HepG2 (cell line): ENCODE results near the gene HSPA6. TPM values are rescaled to one million over a fixed set of nuclear protein-coding genes. Genes with fewer than 3 reads are reported as not detected.
"Not testable (repeated sequence)": the region's sequence is repeated elsewhere in the genome, so short reads cannot be mapped to it uniquely, and the experiment has no call there.

Experiments used
- ATAC-seq: fragments of 200-7000 bp; cut with Tn5 transposase; 3 replicates; pipeline ENCODE4 v1.9.1; 2020; ENCODE audit warnings: mild to moderate bottlenecking, moderate library complexity
- BruUV-seq: library from RNA; stranded (reverse); fragments of 400-500 nt; replicated peaks from 2 replicates; lab custom pipeline; 2021; lab: Mats Ljungman, UMichigan
- CTCF ChIA-PET: fragments of 300-600 bp; formaldehyde crosslinking; extraction: SDS; loops from one replicate; lab custom pipeline; 2021; ENCODE audit warnings: low total read pairs, inconsistent platforms, low intra/inter-chr PET ratio; lab: Yijun Ruan, JAX
- POLR2A ChIA-PET: fragments of 350-600 bp; sonication (Branson Sonifier 250); formaldehyde crosslinking; loops from one replicate; lab custom pipeline; 2020; ENCODE audit warnings: antibody characterized with exemption, inconsistent platforms; lab: Yijun Ruan, JAX
- DNase-seq: peaks from one replicate; pipeline ENCODE4 v3.0.0-alpha.2; 2015; ENCODE audit warnings: low spot score
- FAIRE-seq: peaks from 3 replicates; lab custom pipeline; 2011; peaks lifted over from hg19 to GRCh38; lab: Jason Lieb, UNC
- H2AFZ ChIP-seq: one replicate; pipeline ENCODE4 v1.6.1; 2011; ENCODE audit warnings: low read length, inconsistent platforms
- H3K27ac ChIP-seq: fragments of 300-600 bp; 3 replicates; pipeline ENCODE4 v1.8.0; 2011; ENCODE audit warnings: mixed run types, mild to moderate bottlenecking, mixed read lengths, low read length, inconsistent platforms; ENCODE audit not compliant: insufficient read depth; ENCODE audit errors: extremely low read length
- H3K27me3 ChIP-seq, 2 experiments: fragments of 200-600 bp in 1 of 2; 2 replicates in 1 of 2; 3 replicates in 1 of 2; pipeline versions ENCODE4 v1.6.0 to v1.8.0; 2011; ENCODE audit warnings: low read length in 2 of 2, mild to moderate bottlenecking in 2 of 2, moderate library complexity in 2 of 2, inconsistent platforms in 1 of 2; ENCODE audit not compliant: insufficient read depth in 2 of 2, control insufficient read depth in 1 of 2
- H3K36me3 ChIP-seq, 2 experiments: fragments of 200-600 bp in 1 of 2; replicated peaks in 1 of 2; 2 replicates in 1 of 2; 3 replicates in 1 of 2; pipeline versions ENCODE4 v1.5.1 to v1.8.0; 2011; ENCODE audit warnings: low read length in 2 of 2, inconsistent platforms in 1 of 2; ENCODE audit not compliant: insufficient read depth in 2 of 2, control insufficient read depth in 1 of 2
- H3K4me1 ChIP-seq: 2 replicates; pipeline ENCODE4 v1.5.1; 2012; ENCODE audit warnings: low read length, inconsistent platforms; ENCODE audit not compliant: insufficient read depth
- H3K4me2 ChIP-seq: 2 replicates; pipeline ENCODE4 v1.6.0; 2011; ENCODE audit warnings: low read depth, low read length, inconsistent platforms
- H3K4me3 ChIP-seq, 3 experiments: fragments of 200-600 bp in 1 of 3; sonication (generic), shearing (Covaris generic) in 1 of 3; replicated peaks in 1 of 3; 2 replicates each; pipeline ENCODE4 v1.5.1; 2011 to 2016; ENCODE audit warnings: low read length in 3 of 3, inconsistent platforms in 2 of 3, low read depth in 2 of 3, mild to moderate bottlenecking in 2 of 3, control low read depth in 1 of 3, mixed read lengths in 1 of 3; ENCODE audit not compliant: insufficient read depth in 1 of 3
- H3K79me2 ChIP-seq: one replicate; pipeline ENCODE4 v1.6.1; 2011; ENCODE audit warnings: low read length, inconsistent platforms; ENCODE audit not compliant: insufficient read depth
- H3K9ac ChIP-seq: 2 replicates; pipeline ENCODE4 v1.6.0; 2011; ENCODE audit warnings: mild to moderate bottlenecking, low read depth, low read length, inconsistent platforms; ENCODE audit not compliant: insufficient read depth
- H3K9me3 ChIP-seq: 2 replicates; pipeline ENCODE4 v1.5.1; 2012; ENCODE audit warnings: mild to moderate bottlenecking, low read length
- H4K20me1 ChIP-seq: 2 replicates; pipeline ENCODE4 v1.6.0; 2011; ENCODE audit warnings: inconsistent platforms, mild to moderate bottlenecking, low read length, moderate library complexity; ENCODE audit not compliant: insufficient read depth
- whole genome bisulfite sequencing: methylation state at CpG from one replicate; pipeline ENCODE4 v1.1.6; 2017; ENCODE audit warnings: low lambda C conversion rate; 5-methylcytosine and 5-hydroxymethylcytosine counted together
- in situ Hi-C: cut with HindIII; loops from 2 replicates; pipeline ENCODE4 v1.10.0; 2017; ENCODE audit warnings: low pct_unique_long_range_greater_than_20kb; ENCODE audit not compliant: extremely low pct_ligation_motif_present
- intact Hi-C: fragments of 100-400 bp; cut with micrococcal nuclease; formaldehyde crosslinking; loops from one replicate; pipeline ENCODE4 v1.10.0; 2022; ENCODE audit not compliant: unreplicated experiment
- polyA plus RNA-seq, 8 experiments: library from polyadenylated mRNA; depleted of rRNA in 3 of 8; stranded (reverse) in 7 of 8; unstranded in 1 of 8; fragments of >200 nt; fragmentation: Illumina TruSeq in 4 of 8; extraction: Trizol in 4 of 8; gene quantifications; 2 replicates each; pipeline versions ENCODE4 v1.2.1 to v1.2.3, GENCODE V29; 2011 to 2016; ENCODE audit warnings: low read depth in 4 of 8, missing spikeins in 1 of 8, mixed read lengths in 1 of 8; ENCODE audit not compliant: insufficient read depth in 1 of 8
- total RNA-seq, 5 experiments: library from RNA; depleted of rRNA; stranded (reverse); fragments of >200 nt; fragmentation: Illumina TruSeq; extraction: Trizol; gene quantifications; 2 replicates each; pipeline ENCODE4 v1.2.3, GENCODE V29; 2016; ENCODE audit warnings: low read depth in 1 of 5

Gene HSPA6
- total and polyA plus RNA-seq, 2 of the 13 experiments (the other 11 are each of a cell fraction or from before 2014, with no cell fraction given) = 0.07 TPM; not detected in 1

- in situ Hi-C loops, H3K4me3 ChIP-seq, BruUV-seq, H3K27me3 ChIP-seq, H2AFZ ChIP-seq, H3K79me2 ChIP-seq, H3K36me3 ChIP-seq, H3K9me3 ChIP-seq, intact Hi-C loops, DNase-seq, POLR2A ChIA-PET, H3K4me2 ChIP-seq, FAIRE-seq, H4K20me1 ChIP-seq, ATAC-seq, CTCF ChIA-PET, H3K9ac ChIP-seq, H3K27ac ChIP-seq, H3K4me1 ChIP-seq: not testable (repeated sequence)
- WGBS = no CpG with 5 or more reads among the region's 2 CpGs
These were observed 32.6 kb downstream of the HSPA6 start for GRCh38 chr1:161556990-161557389.

- BruUV-seq, H3K79me2 ChIP-seq, H3K27me3 ChIP-seq, H3K36me3 ChIP-seq, DNase-seq, FAIRE-seq, POLR2A ChIA-PET, H3K27ac ChIP-seq, H3K4me1 ChIP-seq, ATAC-seq, H4K20me1 ChIP-seq, intact Hi-C loops, CTCF ChIA-PET, H3K4me3 ChIP-seq, H3K9ac ChIP-seq, in situ Hi-C loops, H3K4me2 ChIP-seq, H3K9me3 ChIP-seq, H2AFZ ChIP-seq: not testable (repeated sequence)
- WGBS = 0% methylated on average over 3 of the region's 6 CpGs
These were observed 33.4 kb downstream of the HSPA6 start for GRCh38 chr1:161557506-161558450.

GRCh38 chr1:161560960-161561715 is 36.8 kb downstream of the HSPA6 start:
- intact Hi-C loops = loop anchor here (10.0 kb wide), 1 partner anchor 184 kb away; the partner anchor contains the start of gene DUSP12
- POLR2A ChIA-PET, H3K79me2 ChIP-seq, BruUV-seq, H3K36me3 ChIP-seq, H3K27ac ChIP-seq, H3K4me3 ChIP-seq, in situ Hi-C loops, H3K9ac ChIP-seq, CTCF ChIA-PET, H3K4me1 ChIP-seq, H3K4me2 ChIP-seq, FAIRE-seq, DNase-seq, H3K9me3 ChIP-seq, ATAC-seq, H4K20me1 ChIP-seq, H3K27me3 ChIP-seq, H2AFZ ChIP-seq: not testable (repeated sequence)
- WGBS = 26% methylated on average over 4 of the region's 4 CpGs

GRCh38 chr1:161562441-161562840 is 38.1 kb downstream of the HSPA6 start:
- H3K9me3 ChIP-seq, H3K4me3 ChIP-seq, BruUV-seq, H3K4me1 ChIP-seq, CTCF ChIA-PET, FAIRE-seq, H3K27ac ChIP-seq, H2AFZ ChIP-seq, H3K27me3 ChIP-seq, POLR2A ChIA-PET, in situ Hi-C loops, ATAC-seq, H4K20me1 ChIP-seq, DNase-seq, H3K36me3 ChIP-seq, H3K4me2 ChIP-seq, H3K9ac ChIP-seq, H3K79me2 ChIP-seq: not testable (repeated sequence)
- WGBS = 44% methylated on average over 3 of the region's 3 CpGs
- intact Hi-C loops = loop anchor here (10.0 kb wide), 1 partner anchor 182 kb away; the partner anchor contains the start of gene DUSP12
